HL-60 (cell line): ENCODE measurements around the gene LFNG.
A peak's percentile ranks its signal among the peaks of the same experiment; 100 is the strongest.

Experiments used
- DNase-seq, 2 experiments: peaks; one replicate each; pipeline ENCODE4 v3.0.0-alpha.2; 2010 to 2020; ENCODE audit warnings: low read depth in 1 of 2, low spot score in 1 of 2
- H3K27ac ChIP-seq: fragments of 250-450 bp; sonication (Bioruptor Pico); replicated peaks from 2 replicates; pipeline ENCODE4 v1.5.1; 2020; ENCODE audit warnings: mild to moderate bottlenecking, moderate library complexity
- H3K27me3 ChIP-seq: fragments of 250-450 bp; sonication (Bioruptor Pico); 2 replicates; pipeline ENCODE4 v1.5.1; 2021; ENCODE audit warnings: mild to moderate bottlenecking, moderate library complexity; ENCODE audit not compliant: insufficient read depth, poor library complexity, severe bottlenecking
- H3K4me3 ChIP-seq: replicated peaks from 2 replicates; pipeline ENCODE4 v1.5.1; 2011; ENCODE audit warnings: mild to moderate bottlenecking, control low read depth, low read length; ENCODE audit not compliant: insufficient read depth
- CTCF ChIP-seq: IDR thresholded peaks from one replicate; pipeline ENCODE4 v1.5.1; 2011; ENCODE audit warnings: low read length, control low read depth, inconsistent platforms; ENCODE audit not compliant: insufficient read depth
- GABPA ChIP-seq: IDR thresholded peaks from 2 replicates; pipeline ENCODE4 v1.6.1; 2012; ENCODE audit warnings: low read depth
- POLR2AphosphoS5 ChIP-seq: IDR thresholded peaks from 2 replicates; pipeline ENCODE4 v1.6.1; 2012; ENCODE audit warnings: low read depth
- REST ChIP-seq: IDR thresholded peaks from 2 replicates; pipeline ENCODE4 v1.6.1; 2012; ENCODE audit warnings: low read depth; ENCODE audit not compliant: insufficient replicate concordance
- SPI1 ChIP-seq: IDR thresholded peaks from 2 replicates; pipeline ENCODE4 v1.6.1; 2012; ENCODE audit warnings: low read depth, mild to moderate bottlenecking, borderline replicate concordance

The LFNG gene

GRCh38 chr7:2476776-2477446 is 42.7 kb upstream of the LFNG start:
- Histone ChIP-seq H3K27ac (no peak overlapping the region), H3K4me3 (no peak overlapping the region), H3K27me3 (no peaks in the 10 kb centered on the region)
- DNase-seq: no peak
- TF ChIP-seq REST (no peak), SPI1 (no peak)

- peak; percentile 74 to 86 for DNase-seq
- no peaks in the 10 kb centered on the region for H3K27me3 ChIP-seq
- H3K4me3 ChIP-seq: no peak overlapping the region
- H3K27ac ChIP-seq: no peak overlapping the region
- TF ChIP-seq SPI1 (no peak; the same call in 1 of the 2 replicates), REST (no peak), GABPA (no peak), POLR2AphosphoS5 (peak; percentile 65), CTCF (peak; percentile 56)
Observed at GRCh38 chr7:2477447-2478398, 41.9 kb upstream of the LFNG start.

GRCh38 chr7:2478399-2478785 is 41.2 kb upstream of the LFNG start:
- Histone ChIP-seq H3K27ac (no peak overlapping the region), H3K4me3 (no peak overlapping the region), H3K27me3 (no peaks in the 10 kb centered on the region)
- peak; percentile 22 to 54 for DNase-seq
- no peak for TF ChIP-seq POLR2AphosphoS5

- Histone ChIP-seq H3K27me3 (no peaks in the 10 kb centered on the region), H3K27ac (no peak overlapping the region), H3K4me3 (no peak overlapping the region)
- TF ChIP-seq SPI1 (no peak), GABPA (no peak), POLR2AphosphoS5 (no peak), CTCF (no peak)
- no peak for DNase-seq
Observed at GRCh38 chr7:2478800-2479199, 40.8 kb upstream of the LFNG start.
